MCF 10A (cell line): ENCODE data around the gene FGFR3. TPM values are rescaled to one million over a fixed set of nuclear protein-coding genes. Genes with fewer than 3 reads are reported as not detected.

Experiments used
- BruUV-seq: library from RNA; stranded (reverse); fragments of 400-500 nt; replicated peaks from 2 replicates; lab custom pipeline; 2021; lab: Mats Ljungman, UMichigan
- CTCF ChIA-PET: fragments of 300-600 bp; sonication (Branson Sonifier 250); formaldehyde crosslinking; extraction: SDS; loops from one replicate; lab custom pipeline; 2021; ENCODE audit warnings: antibody characterized with exemption, inconsistent platforms; lab: Yijun Ruan, JAX
- POLR2A ChIA-PET: fragments of 300-600, 350-650 bp; sonication (Branson Sonifier 250); formaldehyde crosslinking; extraction: SDS; loops from one replicate; lab custom pipeline; 2020; ENCODE audit warnings: antibody characterized with exemption, inconsistent platforms; lab: Yijun Ruan, JAX
- DNase-seq: peaks from one replicate; pipeline ENCODE4 v3.0.0-alpha.2; 2018; ENCODE audit not compliant: unreplicated experiment
- H3K27ac Mint-ChIP-seq: one replicate; pipeline ENCODE4 v1.8.0; 2022; ENCODE audit warnings: mild to moderate bottlenecking, low read depth, mixed read lengths; ENCODE audit not compliant: unreplicated experiment
- H3K27me3 Mint-ChIP-seq: one replicate; pipeline ENCODE4 v1.8.0; 2022; ENCODE audit warnings: mixed read lengths; ENCODE audit not compliant: insufficient read depth, unreplicated experiment
- H3K36me3 Mint-ChIP-seq: one replicate; pipeline ENCODE4 v1.8.0; 2022; ENCODE audit warnings: mild to moderate bottlenecking, moderate library complexity, mixed read lengths; ENCODE audit not compliant: insufficient read depth, unreplicated experiment
- H3K4me1 Mint-ChIP-seq: one replicate; pipeline ENCODE4 v1.8.0; 2022; ENCODE audit warnings: mixed read lengths; ENCODE audit not compliant: insufficient read depth, unreplicated experiment
- H3K4me3 Mint-ChIP-seq: one replicate; pipeline ENCODE4 v1.8.0; 2022; ENCODE audit warnings: mild to moderate bottlenecking, moderate library complexity, mixed read lengths; ENCODE audit not compliant: unreplicated experiment
- H3K9me3 Mint-ChIP-seq: one replicate; pipeline ENCODE4 v1.8.0; 2022; ENCODE audit warnings: mixed read lengths; ENCODE audit not compliant: unreplicated experiment
- intact Hi-C: fragments of 100-400 bp; cut with micrococcal nuclease; formaldehyde crosslinking; loops from 2 replicates; pipeline ENCODE4 v1.14.1; 2022
- total RNA-seq: library from RNA; stranded (reverse); gene quantifications from 2 replicates; pipeline ENCODE4 v1.2.3, GENCODE V29; 2022
- TF ChIP-seq, protein P1 (sequence below): fragments of 200-600 bp; IDR thresholded peaks from one replicate; pipeline ENCODE4 v1.8.0; 2022; ENCODE audit warnings: antibody characterized with exemption, mild to moderate bottlenecking; ENCODE audit not compliant: unreplicated experiment

Gene FGFR3
- total RNA-seq, 1 experiment from 2014 or later: 6.5 TPM

DNA sequence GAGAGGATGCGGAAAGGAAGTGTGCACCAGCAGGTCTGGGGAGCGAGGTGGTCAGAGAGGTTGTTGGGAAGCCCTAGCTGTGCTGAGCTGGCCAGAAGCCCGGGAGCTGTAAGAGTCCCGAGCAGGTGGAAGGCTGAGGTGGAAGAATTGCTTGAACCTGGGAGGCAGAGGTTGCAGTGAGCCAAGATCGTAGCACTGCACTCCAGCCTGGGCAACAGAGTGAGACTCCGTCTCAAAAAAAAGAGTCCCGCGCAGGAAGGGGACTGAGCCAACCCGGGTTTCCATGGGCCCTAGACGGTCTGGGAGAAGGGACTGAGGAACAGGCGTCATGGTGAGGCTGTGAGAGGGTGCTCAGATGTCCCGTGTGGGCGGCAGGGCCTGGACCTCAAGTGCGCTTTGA lies 12.7 kb upstream of the FGFR3 start:
- H3K27ac Mint-ChIP-seq: peak overlapping the region; percentile 50

DNA sequence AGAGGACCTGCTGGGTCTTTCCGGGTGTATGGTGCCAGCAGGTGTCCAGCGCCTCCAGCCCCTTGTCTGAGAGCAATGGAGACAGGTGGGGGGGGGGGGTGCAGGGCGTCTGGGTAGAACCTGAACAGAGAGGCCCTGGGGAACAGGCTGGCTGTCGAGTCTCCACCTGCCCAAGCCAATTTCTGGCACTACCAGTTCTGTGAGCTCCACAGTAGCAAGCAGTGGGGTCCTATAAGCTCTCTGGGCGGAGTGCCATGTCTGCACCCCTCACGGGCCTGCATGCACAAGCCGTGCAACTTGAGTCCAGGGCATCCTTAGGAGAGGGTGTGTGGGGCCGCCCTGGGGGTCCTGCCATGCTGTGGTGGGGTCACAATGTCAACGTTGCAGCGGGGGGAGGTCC lies 10.1 kb upstream of the FGFR3 start:
- POLR2A ChIA-PET: no interaction called here
- H3K27me3 Mint-ChIP-seq: no peaks in the 10 kb centered on the region
- H3K36me3 Mint-ChIP-seq: no peaks in the 10 kb centered on the region
- CTCF ChIA-PET: interaction anchor here (0.6 to 1.4 kb wide), 2 partner anchors 22 to 49 kb away, joined by 3 to 5 read pairs; no protein-coding TSS in a partner anchor
- no peak for DNase-seq
- peaks cover 6% of the 10 kb centered on the region for H3K4me1 Mint-ChIP-seq
- H3K27ac Mint-ChIP-seq: no peak overlapping the region
- H3K9me3 Mint-ChIP-seq: no peaks in the 10 kb centered on the region
- intact Hi-C loops: no loop called here
- H3K4me3 Mint-ChIP-seq: no peak overlapping the region
- TF ChIP-seq, protein P1, sequence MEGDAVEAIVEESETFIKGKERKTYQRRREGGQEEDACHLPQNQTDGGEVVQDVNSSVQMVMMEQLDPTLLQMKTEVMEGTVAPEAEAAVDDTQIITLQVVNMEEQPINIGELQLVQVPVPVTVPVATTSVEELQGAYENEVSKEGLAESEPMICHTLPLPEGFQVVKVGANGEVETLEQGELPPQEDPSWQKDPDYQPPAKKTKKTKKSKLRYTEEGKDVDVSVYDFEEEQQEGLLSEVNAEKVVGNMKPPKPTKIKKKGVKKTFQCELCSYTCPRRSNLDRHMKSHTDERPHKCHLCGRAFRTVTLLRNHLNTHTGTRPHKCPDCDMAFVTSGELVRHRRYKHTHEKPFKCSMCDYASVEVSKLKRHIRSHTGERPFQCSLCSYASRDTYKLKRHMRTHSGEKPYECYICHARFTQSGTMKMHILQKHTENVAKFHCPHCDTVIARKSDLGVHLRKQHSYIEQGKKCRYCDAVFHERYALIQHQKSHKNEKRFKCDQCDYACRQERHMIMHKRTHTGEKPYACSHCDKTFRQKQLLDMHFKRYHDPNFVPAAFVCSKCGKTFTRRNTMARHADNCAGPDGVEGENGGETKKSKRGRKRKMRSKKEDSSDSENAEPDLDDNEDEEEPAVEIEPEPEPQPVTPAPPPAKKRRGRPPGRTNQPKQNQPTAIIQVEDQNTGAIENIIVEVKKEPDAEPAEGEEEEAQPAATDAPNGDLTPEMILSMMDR: no peak
- no TSS peak for BruUV-seq

More for the DNA sequence above, 12.7 kb upstream of the FGFR3 start:
- peaks cover 6% of the 10 kb centered on the region for H3K4me1 Mint-ChIP-seq
- TF ChIP-seq, protein P1: no peak
- no peak for DNase-seq
- H3K36me3 Mint-ChIP-seq: no peaks in the 10 kb centered on the region
- no TSS peak for BruUV-seq
- H3K4me3 Mint-ChIP-seq: no peak overlapping the region
- ChIA-PET POLR2A (no interaction called here), CTCF (interaction anchor here (1.1 kb wide), 1 partner anchor 30 kb away, joined by 3 read pairs; no protein-coding TSS in a partner anchor)
- H3K27me3 Mint-ChIP-seq: no peaks in the 10 kb centered on the region
- H3K9me3 Mint-ChIP-seq: no peaks in the 10 kb centered on the region
- intact Hi-C loops: no loop called here

DNA sequence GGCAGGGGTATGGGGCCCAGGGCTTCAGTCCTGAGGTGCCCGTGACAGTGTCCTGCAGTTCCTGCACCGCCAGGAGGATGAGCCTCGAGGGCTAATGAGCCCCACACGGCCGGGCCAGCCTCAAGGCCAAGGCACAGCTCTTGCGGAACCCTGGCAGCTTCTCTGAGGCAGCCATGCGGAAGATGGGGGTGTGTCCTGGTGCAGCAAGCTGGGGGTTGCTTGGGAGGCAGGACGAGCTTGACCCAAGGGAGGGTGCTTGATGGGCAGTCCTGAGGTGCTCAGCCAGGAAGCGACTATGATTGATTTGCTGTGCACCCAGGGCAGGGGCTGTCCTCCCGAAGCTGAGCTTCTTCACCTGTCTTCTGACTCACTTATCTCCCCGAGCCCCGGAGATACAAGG lies 9.1 kb upstream of the FGFR3 start:
- TF ChIP-seq, protein P1: no peak
- no peaks in the 10 kb centered on the region for H3K36me3 Mint-ChIP-seq
- ChIA-PET CTCF (interaction anchor here (0.8 to 1.4 kb wide), 3 partner anchors 23 to 116 kb away, joined by 3 read pairs; no protein-coding TSS in a partner anchor), POLR2A (interaction anchor here (0.7 to 0.8 kb wide), 2 partner anchors 9 to 32 kb away, joined by 4 to 5 read pairs; no protein-coding TSS in a partner anchor)
- no peak overlapping the region for H3K4me3 Mint-ChIP-seq
- H3K4me1 Mint-ChIP-seq: peaks cover 3% of the 10 kb centered on the region
- no peak for DNase-seq
- no peaks in the 10 kb centered on the region for H3K27me3 Mint-ChIP-seq
- H3K27ac Mint-ChIP-seq: no peak overlapping the region
- no TSS peak for BruUV-seq
- H3K9me3 Mint-ChIP-seq: no peaks in the 10 kb centered on the region
- intact Hi-C loops: no loop called here

DNA sequence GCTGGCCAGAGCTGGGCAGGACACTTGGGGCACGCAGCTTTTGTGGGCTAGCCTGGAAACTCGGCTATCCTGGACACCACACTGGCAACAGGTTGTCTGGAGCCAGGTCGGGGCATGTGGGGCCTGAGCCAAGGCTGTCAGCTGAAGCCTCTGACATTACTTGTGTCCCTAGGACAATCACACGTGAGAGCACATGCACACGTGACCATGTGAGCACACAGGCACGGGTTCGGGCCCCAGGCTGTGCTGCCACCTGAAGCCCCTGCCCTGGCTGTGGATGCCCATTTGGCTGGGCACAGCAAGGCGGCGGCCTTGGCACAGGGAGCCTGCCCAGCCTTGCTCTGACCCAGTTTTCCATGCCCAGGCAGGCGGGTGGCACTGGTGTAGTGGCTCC lies 8.7 kb upstream of the FGFR3 start:
- ChIA-PET POLR2A (interaction anchor here (0.7 to 0.8 kb wide), 2 partner anchors 8 to 33 kb away, joined by 4 to 5 read pairs; no protein-coding TSS in a partner anchor), CTCF (interaction anchor here (0.8 to 1.4 kb wide), 3 partner anchors 24 to 115 kb away, joined by 3 read pairs; no protein-coding TSS in a partner anchor)
- Mint-ChIP-seq H3K4me1 (no peaks in the 10 kb centered on the region), H3K27me3 (no peaks in the 10 kb centered on the region), H3K4me3 (no peak overlapping the region), H3K36me3 (no peaks in the 10 kb centered on the region), H3K27ac (no peak overlapping the region), H3K9me3 (no peaks in the 10 kb centered on the region)
- intact Hi-C loops: no loop called here
- no TSS peak for BruUV-seq
- DNase-seq: no peak
- TF ChIP-seq, protein P1: no peak
